IPS-20b (cell line): ENCODE data around the gene GGT6.

Experiments used
- H3K27ac ChIP-seq: one replicate; pipeline ENCODE4 v1.5.1; 2013; ENCODE audit warnings: low read length
- H3K27me3 ChIP-seq: 2 replicates; pipeline ENCODE4 v1.6.1; 2013; ENCODE audit warnings: mild to moderate bottlenecking, low read length, inconsistent platforms; ENCODE audit not compliant: insufficient read depth
- H3K36me3 ChIP-seq: 2 replicates; pipeline ENCODE4 v1.6.1; 2013; ENCODE audit warnings: low read depth, mild to moderate bottlenecking, inconsistent platforms, low read length, moderate library complexity; ENCODE audit not compliant: insufficient read depth
- H3K4me1 ChIP-seq: 2 replicates; pipeline ENCODE4 v1.6.1; 2013; ENCODE audit warnings: mild to moderate bottlenecking, control low read depth, inconsistent platforms, low read length, moderate library complexity; ENCODE audit not compliant: insufficient read depth
- H3K4me3 ChIP-seq: 2 replicates; pipeline ENCODE4 v1.5.1; 2013; ENCODE audit warnings: mild to moderate bottlenecking, low read length, inconsistent platforms
- H3K9ac ChIP-seq: 2 replicates; pipeline ENCODE4 v1.6.1; 2013; ENCODE audit warnings: low read depth, mild to moderate bottlenecking, inconsistent platforms, low read length, moderate library complexity
- H3K9me3 ChIP-seq: 2 replicates; pipeline ENCODE4 v1.6.1; 2013; ENCODE audit warnings: mild to moderate bottlenecking, low read depth, low read length, inconsistent platforms; ENCODE audit not compliant: insufficient read depth

The GGT6 gene

GRCh38 chr17:4510618-4510941 lies 49.8 kb downstream of the GGT6 start:
- H3K27ac ChIP-seq: no peak overlapping the region
- H3K27me3 ChIP-seq: peaks cover 10% of the 10 kb centered on the region; the same call in 1 of the 2 replicates
- no peaks in the 10 kb centered on the region; the same call in 1 of the 2 replicates for H3K4me1 ChIP-seq
- H3K9ac ChIP-seq: no peak overlapping the region
- no peaks in the 10 kb centered on the region for H3K36me3 ChIP-seq
- no peak overlapping the region for H3K4me3 ChIP-seq
- H3K9me3 ChIP-seq: no peaks in the 10 kb centered on the region

DNA sequence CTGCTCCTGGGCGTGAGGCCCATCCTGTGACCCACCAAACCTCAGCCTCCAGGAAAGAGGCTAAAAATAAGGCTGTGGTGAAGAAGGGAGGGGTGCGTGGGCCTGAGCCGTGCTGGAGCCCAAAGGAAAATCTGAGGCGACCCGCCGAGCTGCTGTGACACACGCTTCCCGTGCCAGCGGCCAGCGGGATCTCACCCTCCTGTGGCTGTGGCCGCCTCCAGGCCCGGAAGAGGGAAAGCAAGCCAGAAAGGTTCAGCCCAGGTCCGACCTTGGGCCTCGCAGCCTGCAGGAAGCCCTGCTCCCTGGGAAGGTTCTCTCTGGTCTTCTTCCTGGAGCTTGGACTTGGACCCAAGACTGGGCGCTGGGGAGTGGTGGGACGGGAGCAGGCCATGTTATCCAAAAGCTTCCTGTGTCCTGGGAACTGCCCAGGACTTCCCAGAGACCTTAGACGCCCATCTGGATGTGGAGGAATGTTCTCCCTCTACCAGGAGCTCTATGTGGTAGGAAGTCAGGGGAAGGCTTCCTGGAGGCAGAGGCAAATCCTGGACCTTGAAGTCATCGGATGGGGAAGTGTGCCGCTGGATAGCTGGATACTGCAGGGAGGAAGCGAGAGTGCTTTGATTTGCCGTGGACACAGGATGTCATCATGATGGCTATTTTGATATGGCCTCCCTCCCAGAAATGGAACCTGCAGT lies 50.3 kb downstream of the GGT6 start:
- H3K27ac ChIP-seq: no peak overlapping the region
- H3K27me3 ChIP-seq: peaks cover 10% of the 10 kb centered on the region; the same call in 1 of the 2 replicates

DNA sequence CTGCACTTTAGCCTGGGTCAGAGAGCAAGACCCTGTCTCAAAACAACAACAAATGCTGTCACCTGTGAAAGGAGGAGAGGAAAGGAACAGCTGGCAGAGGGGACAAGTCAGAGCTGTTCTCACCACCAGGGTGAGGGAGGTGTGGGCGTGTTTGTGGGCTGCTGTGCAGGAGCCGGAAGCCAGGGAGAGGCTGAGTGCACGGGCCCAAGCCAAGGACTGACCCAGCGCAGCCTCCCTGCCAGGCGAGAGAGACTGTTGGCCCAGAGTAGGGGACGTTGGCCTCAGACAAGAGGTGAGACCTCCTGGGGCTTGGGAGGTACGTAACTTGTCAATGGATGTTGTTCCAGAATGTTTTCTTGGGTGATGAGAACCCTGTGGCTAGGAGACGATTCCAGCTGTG lies 51.0 kb downstream of the GGT6 start:
- Histone ChIP-seq H3K36me3 (no peaks in the 10 kb centered on the region), H3K27ac (no peak overlapping the region), H3K27me3 (peaks cover 10% of the 10 kb centered on the region; the same call in 1 of the 2 replicates), H3K9ac (no peak overlapping the region), H3K4me3 (no peak overlapping the region), H3K9me3 (no peaks in the 10 kb centered on the region), H3K4me1 (no peaks in the 10 kb centered on the region; the same call in 1 of the 2 replicates)

More for the DNA sequence above, 50.3 kb downstream of the GGT6 start:
- Histone ChIP-seq H3K36me3 (no peaks in the 10 kb centered on the region), H3K9ac (no peak overlapping the region), H3K4me3 (no peak overlapping the region), H3K9me3 (no peaks in the 10 kb centered on the region), H3K4me1 (no peaks in the 10 kb centered on the region; the same call in 1 of the 2 replicates)

GRCh38 chr17:4508207-4508606 lies 52.2 kb downstream of the GGT6 start:
- no peak overlapping the region for H3K4me3 ChIP-seq
- no peak overlapping the region for H3K27ac ChIP-seq
- no peaks in the 10 kb centered on the region; the same call in 1 of the 2 replicates for H3K4me1 ChIP-seq
- no peaks in the 10 kb centered on the region for H3K36me3 ChIP-seq
- no peaks in the 10 kb centered on the region for H3K9me3 ChIP-seq
- no peak overlapping the region for H3K9ac ChIP-seq
- H3K27me3 ChIP-seq: peaks cover 10% of the 10 kb centered on the region; the same call in 1 of the 2 replicates

GRCh38 chr17:4507361-4508111 lies 52.8 kb downstream of the GGT6 start:
- Histone ChIP-seq H3K9me3 (no peaks in the 10 kb centered on the region), H3K27me3 (peaks cover 12% of the 10 kb centered on the region; the same call in 1 of the 2 replicates), H3K36me3 (no peaks in the 10 kb centered on the region), H3K27ac (no peak overlapping the region), H3K9ac (no peak overlapping the region), H3K4me3 (no peak overlapping the region), H3K4me1 (no peaks in the 10 kb centered on the region)
